GM12878 (cell line): ENCODE measurements around the gene BANP. TPM values are rescaled to one million over a fixed set of nuclear protein-coding genes. Genes with fewer than 3 reads are reported as not detected.

Experiments used
- ATAC-seq: fragments of 200-7000 bp; cut with Tn5 transposase; 3 replicates; pipeline ENCODE4 v1.9.1; 2020; ENCODE audit warnings: mild to moderate bottlenecking, moderate library complexity
- BruUV-seq: library from RNA; stranded (reverse); fragments of 400-500 nt; replicated peaks from 2 replicates; lab custom pipeline; 2021; lab: Mats Ljungman, UMichigan
- CTCF ChIA-PET: fragments of 300-600 bp; sonication (Branson Sonifier 250); formaldehyde crosslinking; extraction: SDS; loops from one replicate; lab custom pipeline; 2021; ENCODE audit warnings: inconsistent platforms; lab: Yijun Ruan, JAX
- POLR2A ChIA-PET: fragments of 350-600 bp; formaldehyde crosslinking; extraction: SDS; loops from one replicate; lab custom pipeline; 2021; ENCODE audit warnings: inconsistent platforms; lab: Charles Lee
- RAD21 ChIA-PET: fragments of 300-600 bp; sonication (Branson Sonifier 250); formaldehyde crosslinking; loops from one replicate; lab custom pipeline; 2023; ENCODE audit warnings: antibody characterized with exemption; ENCODE audit not compliant: unreplicated experiment; lab: Charles Lee
- SMC1A ChIA-PET: fragments of 300-600 bp; sonication (Branson Sonifier 250); formaldehyde crosslinking; loops from one replicate; lab custom pipeline; 2023; ENCODE audit not compliant: unreplicated experiment, uncharacterized antibody; lab: Charles Lee
- DNase-seq: peaks from one replicate; pipeline ENCODE4 v3.0.0-alpha.2; 2011; ENCODE audit warnings: low read depth, low spot score
- FAIRE-seq: peaks from 3 replicates; lab custom pipeline; 2011; peaks lifted over from hg19 to GRCh38; lab: Jason Lieb, UNC
- H2AFZ ChIP-seq: 2 replicates; pipeline ENCODE4 v1.6.0; 2011; ENCODE audit warnings: low read depth, low read length, control low read depth; ENCODE audit not compliant: control insufficient read depth
- H3K27ac ChIP-seq: 2 replicates; pipeline ENCODE4 v1.5.1; 2011; ENCODE audit warnings: control low read depth; ENCODE audit not compliant: control insufficient read depth, insufficient read depth
- H3K27me3 ChIP-seq, 2 experiments: replicated peaks in 1 of 2; 2 replicates each; pipeline versions ENCODE4 v1.6.0 to v1.6.1; 2011; ENCODE audit warnings: low read length in 1 of 2; ENCODE audit not compliant: control insufficient read depth in 2 of 2, insufficient read depth in 2 of 2
- H3K36me3 ChIP-seq, 2 experiments: 2 replicates each; pipeline ENCODE4 v1.5.1; 2011; ENCODE audit warnings: low read length in 1 of 2; ENCODE audit not compliant: control insufficient read depth in 2 of 2, insufficient read depth in 2 of 2
- H3K4me1 ChIP-seq: 2 replicates; pipeline ENCODE4 v1.6.1; 2011; ENCODE audit warnings: mild to moderate bottlenecking, low read length, moderate library complexity, mixed read lengths; ENCODE audit not compliant: control insufficient read depth, insufficient read depth
- H3K4me2 ChIP-seq: 2 replicates; pipeline ENCODE4 v1.6.0; 2011; ENCODE audit warnings: control low read depth; ENCODE audit not compliant: control insufficient read depth, insufficient read depth
- H3K4me3 ChIP-seq: fragments of 200-600 bp; sonication (generic); 2 replicates; pipeline ENCODE4 v1.5.1; 2016
- H3K79me2 ChIP-seq: 2 replicates; pipeline ENCODE4 v1.6.0; 2011; ENCODE audit warnings: low read length; ENCODE audit not compliant: control insufficient read depth, insufficient read depth
- H3K9ac ChIP-seq: 2 replicates; pipeline ENCODE4 v1.8.0; 2011; ENCODE audit warnings: low read length, control low read depth, mixed read lengths; ENCODE audit not compliant: control insufficient read depth, insufficient read depth
- H3K9me3 ChIP-seq: replicated peaks from 3 replicates; pipeline ENCODE4 v1.5.1; 2011; ENCODE audit warnings: mild to moderate bottlenecking, low read length; ENCODE audit not compliant: control insufficient read depth, insufficient read depth
- H4K20me1 ChIP-seq: 2 replicates; pipeline ENCODE4 v1.6.0; 2011; ENCODE audit not compliant: control insufficient read depth, insufficient read depth
- CHD1 ChIP-seq: IDR thresholded peaks from 2 replicates; pipeline ENCODE4 v1.6.1; 2012; ENCODE audit warnings: low read depth, low read length, improper control_type of control experiment
- EED ChIP-seq: sonication (generic); IDR thresholded peaks from 2 replicates; pipeline ENCODE4 v1.6.1; 2016; ENCODE audit warnings: antibody characterized with exemption, low read depth
- FOS ChIP-seq: IDR thresholded peaks from 3 replicates; pipeline ENCODE4 v1.6.1; 2011; ENCODE audit warnings: borderline replicate concordance; ENCODE audit not compliant: insufficient read length; ENCODE audit errors: extremely low read depth
- IRF4 ChIP-seq: IDR thresholded peaks from 2 replicates; pipeline ENCODE4 v1.6.1; 2011; ENCODE audit warnings: low read depth, low read length
- IRF5 ChIP-seq: fragments of 450-650 bp; IDR thresholded peaks from 2 replicates; pipeline ENCODE4 v1.6.1; 2017; ENCODE audit warnings: borderline replicate concordance
- MEF2B ChIP-seq: fragments of 450-650 bp; IDR thresholded peaks from 2 replicates; pipeline ENCODE4 v1.6.1; 2018; ENCODE audit warnings: mild to moderate bottlenecking, moderate library complexity; ENCODE audit not compliant: partially characterized antibody, poor library complexity, severe bottlenecking
- NBN ChIP-seq: fragments of 450-650 bp; IDR thresholded peaks from 2 replicates; pipeline ENCODE4 v1.6.1; 2016
- NRF1 ChIP-seq: conservative IDR thresholded peaks from 2 replicates; pipeline ENCODE4 v1.6.1; 2011; ENCODE audit warnings: mild to moderate bottlenecking, low read depth, low read length, improper control_type of control experiment
- PAX5 ChIP-seq: IDR thresholded peaks from 2 replicates; pipeline ENCODE4 v1.6.1; 2011; ENCODE audit warnings: low read depth, low read length, borderline replicate concordance
- PAX8 ChIP-seq: fragments of 450-650 bp; IDR thresholded peaks from 2 replicates; pipeline ENCODE4 v1.6.1; 2017; ENCODE audit warnings: mild to moderate bottlenecking, moderate library complexity
- PBX3 ChIP-seq: IDR thresholded peaks from 2 replicates; pipeline ENCODE4 v1.6.1; 2011; ENCODE audit warnings: mild to moderate bottlenecking, low read depth, low read length, moderate library complexity; ENCODE audit not compliant: insufficient replicate concordance
- POLR2AphosphoS5 ChIP-seq: IDR thresholded peaks from 2 replicates; pipeline ENCODE4 v1.6.1; 2011; ENCODE audit warnings: mild to moderate bottlenecking, low read length, inconsistent platforms
- POU2F2 ChIP-seq: IDR thresholded peaks from 3 replicates; pipeline ENCODE4 v1.6.1; 2011; ENCODE audit warnings: low read depth, mild to moderate bottlenecking, low read length, borderline replicate concordance
- SPI1 ChIP-seq: IDR thresholded peaks from 2 replicates; pipeline ENCODE4 v1.6.1; 2011; ENCODE audit warnings: low read depth, mild to moderate bottlenecking, low read length, moderate library complexity, borderline replicate concordance; ENCODE audit not compliant: insufficient read depth
- STAT1 ChIP-seq: fragments of 450-650 bp; conservative IDR thresholded peaks from 2 replicates; pipeline ENCODE4 v1.6.1; 2014; ENCODE audit warnings: antibody characterized with exemption, mild to moderate bottlenecking
- USF1 ChIP-seq: IDR thresholded peaks from 2 replicates; pipeline ENCODE4 v1.6.1; 2011; ENCODE audit warnings: borderline replicate concordance, low read depth, mild to moderate bottlenecking, moderate library complexity, mixed read lengths, low read length; ENCODE audit not compliant: insufficient read depth; ENCODE audit errors: extremely low read length
- ZNF24 ChIP-seq: fragments of 450-650 bp; IDR thresholded peaks from 2 replicates; pipeline ENCODE4 v1.6.1; 2017; ENCODE audit warnings: antibody characterized with exemption, mild to moderate bottlenecking
- ZNF687 ChIP-seq: fragments of 450-650 bp; IDR thresholded peaks from 2 replicates; pipeline ENCODE4 v1.6.1; 2017; ENCODE audit warnings: mild to moderate bottlenecking, moderate library complexity
- WGBS: methylation state at CpG from one replicate; pipeline ENCODE4 v1.1.6; 2016; ENCODE audit warnings: low lambda C conversion rate; ENCODE audit not compliant: insufficient replicate concordance, insufficient coverage; ENCODE audit errors: missing lambda C conversion rate; 5-methylcytosine and 5-hydroxymethylcytosine counted together
- in situ Hi-C: fragments of 300-500 bp; cut with MboI; formaldehyde crosslinking; loops from 9 replicates; pipeline ENCODE4 v1.14.3; 2018; ENCODE audit warnings: mixed read lengths
- intact Hi-C: fragments of 100-400 bp; cut with micrococcal nuclease; formaldehyde crosslinking; loops from one replicate; pipeline ENCODE4 v1.14.2; 2022; ENCODE audit not compliant: unreplicated experiment
- polyA plus RNA-seq, 11 experiments: library from polyadenylated mRNA; depleted of rRNA in 4 of 11; unstranded in 6 of 11; stranded (reverse) in 5 of 11; fragments of >200 nt; fragmentation: Nextera tagmentation in 4 of 11; fragmentation: Illumina TruSeq in 1 of 11; extraction: Ambion mirVana in 4 of 11; extraction: Trizol in 1 of 11; gene quantifications; 1 replicate in 1 of 11; 2 replicates in 10 of 11; pipeline versions ENCODE4 v1.2.1 to v1.2.3, GENCODE V29; 2011 to 2016; ENCODE audit warnings: inconsistent platforms in 2 of 11, missing spikeins in 2 of 11, low read depth in 1 of 11
- total RNA-seq, 4 experiments: library from RNA; depleted of rRNA in 3 of 4; stranded (reverse); fragments of >200 nt in 3 of 4; fragmentation: Illumina TruSeq in 1 of 4; extraction: Trizol in 1 of 4; gene quantifications; 2 replicates each; pipeline versions ENCODE4 v1.2.1 to v1.2.3, GENCODE V29; 2013 to 2021

BANP gene
- total and polyA plus RNA-seq, 10 of the 15 experiments (the other 5 are each of a cell fraction or from before 2014, with no cell fraction given): 3.9 to 21.9 (median 12.2) TPM

GRCh38 chr16:87948119-87948545, 3.1 kb upstream of the BANP start:
- H2AFZ ChIP-seq: peak overlapping the region; percentile 69
- TF ChIP-seq NBN (no peak), EED (no peak), SPI1 (peak; percentile 79), PAX5 (no peak), FOS (no peak), PAX8 (no peak), IRF5 (no peak), CHD1 (no peak), ZNF687 (peak; percentile 24; the same call in 1 of the 2 replicates), ZNF24 (0 out of 2 replicates have a peak, but pooled peaks have one; percentile 9), NRF1 (no peak), PBX3 (no peak), IRF4 (no peak), STAT1 (no peak), USF1 (no peak), POU2F2 (no peak), MEF2B (no peak), POLR2AphosphoS5 (no peak)

More at GRCh38 chr16:87948119-87948545, 3.1 kb upstream of the BANP start:
- Histone ChIP-seq H3K9ac (no peak overlapping the region), H3K4me2 (0 out of 2 replicates have a peak overlapping the region, but pooled peaks have one; percentile 14), H4K20me1 (no peaks in the 10 kb centered on the region), H3K36me3 (no peaks in the 10 kb centered on the region), H3K79me2 (peaks cover 16% of the 10 kb centered on the region), H3K4me3 (no peak overlapping the region), H3K9me3 (no peaks in the 10 kb centered on the region), H3K27me3 (no peaks in the 10 kb centered on the region), H3K27ac (no peak overlapping the region), H3K4me1 (peaks cover 8% of the 10 kb centered on the region; the same call in 1 of the 2 replicates)
- in situ Hi-C loops (no loop called here), intact Hi-C loops (no loop called here)
- 41% methylated on average over 7 of the region's 12 CpGs for WGBS
- DNase-seq: no peak
- FAIRE-seq: no peak
- no TSS peak for BruUV-seq
- ChIA-PET SMC1A (interaction anchor here (0.5 kb wide), 1 partner anchor 98 kb away, joined by 3 read pairs; no protein-coding TSS in a partner anchor), POLR2A (interaction anchor here (0.6 to 1.5 kb wide), 2 partner anchors 14 to 22 kb away, joined by 3 to 6 read pairs; no protein-coding TSS in a partner anchor), RAD21 (no interaction called here), CTCF (interaction anchor here (0.6 to 1.3 kb wide), 2 partner anchors 16 to 77 kb away, joined by 3 to 5 read pairs; no protein-coding TSS in a partner anchor)
- no peak for ATAC-seq
